SK-N-MC (cell line): ENCODE results near the gene TRIM62.

Source experiments
- EZH2 ChIP-seq: fragments of 200-600 bp; sonication (generic); IDR thresholded peaks from one replicate; pipeline ENCODE4 v1.6.1; 2017; ENCODE audit warnings: antibody characterized with exemption
- POLR2AphosphoS5 ChIP-seq: IDR thresholded peaks from 2 replicates; pipeline ENCODE4 v1.6.1; 2012; ENCODE audit warnings: mild to moderate bottlenecking, low read depth, low read length, borderline replicate concordance

DNA sequence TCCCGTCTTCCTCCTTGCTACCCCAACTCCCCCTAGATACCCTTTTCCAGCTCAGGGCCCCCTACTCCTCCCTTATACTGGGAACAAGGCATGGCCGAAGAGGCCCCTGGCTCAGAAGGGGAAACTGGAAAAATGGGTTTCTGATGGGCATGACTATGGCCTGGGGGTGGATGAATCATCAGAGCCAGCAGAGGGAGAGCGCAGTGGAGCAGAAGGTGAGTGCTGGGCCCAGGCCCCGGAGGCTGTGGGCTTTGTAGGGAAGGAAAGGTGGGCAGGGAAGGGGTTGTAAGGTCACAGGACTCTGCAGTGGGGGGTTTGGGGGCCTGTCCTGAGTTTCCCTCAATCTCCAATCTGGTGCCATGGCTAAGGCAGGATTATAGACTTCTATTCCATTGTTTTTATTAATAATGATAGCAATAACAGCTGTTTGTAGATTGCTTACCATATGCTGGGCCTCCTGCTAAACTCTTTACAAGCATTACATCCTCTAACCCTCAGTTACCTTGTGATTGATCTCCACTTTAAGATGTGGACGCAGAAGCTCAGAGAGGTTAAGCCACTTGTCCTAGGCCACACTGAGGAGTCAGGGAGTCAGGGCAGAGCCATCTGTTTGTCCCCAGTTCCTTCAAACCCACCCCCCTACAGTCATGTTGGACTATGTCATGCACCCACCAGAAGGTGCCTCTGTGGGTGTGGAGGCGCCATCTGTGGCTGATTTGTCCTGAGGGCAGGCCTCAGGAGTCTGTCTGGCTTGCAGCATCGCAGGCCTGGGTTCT lies 38.2 kb upstream of the TRIM62 start:
- no peak for TF ChIP-seq EZH2
- no peak for TF ChIP-seq POLR2AphosphoS5
